ENCODE measurements around the gene NUP214.

NUP214 gene

GRCh38 chr9:131279196-131279862 lies 153.9 kb downstream of the NUP214 start:
- no peak for DNase-seq

GRCh38 chr9:131279863-131280570 lies 154.6 kb downstream of the NUP214 start:
- DNase-seq: no peak

GRCh38 chr9:131280660-131281059 lies 155.3 kb downstream of the NUP214 start:
- DNase-seq: no peak

DNA sequence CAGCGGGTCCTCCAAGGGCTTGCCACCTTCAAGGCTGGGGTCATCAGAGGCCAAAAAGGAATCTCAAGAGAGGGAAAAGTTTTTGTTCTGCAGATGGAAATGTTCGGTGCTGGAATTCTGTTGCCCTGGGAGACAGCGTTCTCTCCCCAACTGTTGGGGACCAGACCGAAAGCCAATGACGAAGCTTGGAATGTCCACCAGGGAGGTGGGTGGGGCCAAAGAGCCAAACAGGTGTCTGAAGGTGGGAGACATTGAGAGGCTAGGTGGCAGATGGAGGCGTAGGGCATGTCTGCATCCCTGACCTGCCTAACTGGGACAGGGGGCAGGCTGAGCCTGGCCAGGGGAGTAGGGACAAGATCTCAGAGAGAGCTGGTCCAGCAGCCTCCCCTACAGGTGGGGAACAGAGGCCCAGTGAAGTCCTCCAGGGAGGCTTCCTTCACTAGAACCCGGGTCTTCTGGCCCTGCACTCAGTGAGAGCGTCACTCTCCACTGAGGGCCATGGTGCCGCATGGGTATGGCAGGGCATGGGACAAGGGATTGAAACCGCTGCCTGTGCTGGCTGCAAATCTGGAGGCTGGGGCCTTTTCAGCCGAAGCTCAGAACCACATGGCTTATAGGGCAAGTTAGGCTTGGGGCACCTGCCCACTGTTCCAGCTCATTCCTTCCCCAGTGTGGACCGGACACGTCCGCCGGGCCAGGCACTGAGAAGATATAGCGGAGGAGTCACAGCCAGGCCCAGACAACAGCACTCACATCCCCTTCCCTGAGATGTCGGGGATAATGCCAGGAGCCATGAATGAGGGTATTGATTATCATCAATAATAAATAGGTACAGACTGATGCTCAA lies 156.0 kb downstream of the NUP214 start:
- DNase-seq: no peak

- DNase-seq: no peak
Measured at GRCh38 chr9:131282175-131282574, 156.8 kb downstream of the NUP214 start.

DNA sequence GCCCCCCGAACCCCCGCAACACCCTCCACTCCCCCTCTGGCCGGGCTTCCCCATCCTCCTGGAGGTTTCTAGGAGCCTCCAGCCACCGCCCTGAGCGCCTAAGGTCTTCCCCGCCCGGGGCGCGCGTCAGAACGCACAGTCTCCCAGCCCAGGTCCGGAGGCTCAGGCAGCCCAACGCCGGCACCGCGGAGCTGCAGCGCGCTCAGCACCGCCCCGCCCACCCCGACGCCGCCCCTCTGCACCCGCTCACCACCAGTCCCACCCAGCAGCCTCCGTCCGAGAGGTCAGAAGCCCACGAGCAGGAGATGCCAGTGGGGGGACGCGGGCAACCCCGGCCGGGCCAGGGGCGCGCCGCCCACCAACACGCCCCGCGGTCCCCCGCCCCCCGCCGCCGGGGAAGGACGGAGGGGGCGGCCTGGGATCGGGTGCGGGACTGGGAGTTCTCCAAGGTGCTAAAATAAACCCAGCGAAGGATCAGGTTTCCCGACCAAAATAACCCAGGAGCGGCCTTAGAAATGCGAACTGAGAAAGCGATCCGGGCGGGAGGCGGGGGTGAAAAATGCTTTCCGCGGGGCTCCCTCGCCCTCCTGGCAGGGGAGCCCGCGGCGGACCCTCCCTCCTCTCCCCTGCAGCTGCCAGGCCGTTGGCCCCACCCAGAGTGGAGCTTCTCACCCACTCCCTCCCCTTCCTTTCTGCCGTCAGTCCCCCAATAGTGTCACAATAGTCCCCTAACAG lies 157.5 kb downstream of the NUP214 start:
- no peak for DNase-seq

Data from amniotic stem cell (primary cell).